CD4-positive, CD25-positive, alpha-beta regulatory T cell (primary cell): ENCODE results near the gene GSX2. TPM values are rescaled to one million over a fixed set of nuclear protein-coding genes. Genes with fewer than 3 reads are reported as not detected.

ENCODE experiments used
- ATAC-seq, 2 donors: fragments of 150-1000 bp; cut with Tn5 transposase; one replicate each; pipeline ENCODE4 v1.10.0; 2021; ENCODE audit warnings: low read depth in 2 of 2, moderate number of reproducible peaks in 2 of 2, moderate library complexity in 1 of 2
- DNase-seq, 3 donors: peaks; one replicate each; pipeline versions ENCODE4 v3.0.0 to v3.0.0-alpha.2; 2012 to 2022; ENCODE audit warnings: mixed read lengths in 1 of 3
- H3K27ac ChIP-seq: one replicate; pipeline ENCODE4 v1.7.0; 2013; ENCODE audit warnings: mild to moderate bottlenecking, low read length; ENCODE audit not compliant: insufficient read depth, poor library complexity, severe bottlenecking
- H3K27me3 ChIP-seq: one replicate; pipeline ENCODE4 v1.7.0; 2013; ENCODE audit warnings: low read length; ENCODE audit not compliant: control insufficient read depth, insufficient read depth
- H3K36me3 ChIP-seq: one replicate; pipeline ENCODE4 v1.7.0; 2013; ENCODE audit warnings: mild to moderate bottlenecking, low read length, moderate library complexity; ENCODE audit not compliant: control insufficient read depth, insufficient read depth
- H3K4me1 ChIP-seq: 2 replicates; pipeline ENCODE4 v1.7.0; 2013; ENCODE audit warnings: mild to moderate bottlenecking, low read length; ENCODE audit not compliant: insufficient read depth, control insufficient read depth, poor library complexity, severe bottlenecking
- H3K4me3 ChIP-seq: one replicate; pipeline ENCODE4 v1.7.0; 2013; ENCODE audit warnings: low read depth, mild to moderate bottlenecking, low read length, moderate library complexity
- H3K9me3 ChIP-seq, 2 experiments: 1 replicate in 1 of 2; 2 replicates in 1 of 2; pipeline ENCODE4 v1.7.0; 2013; ENCODE audit warnings: low read length in 2 of 2, mild to moderate bottlenecking in 1 of 2, moderate library complexity in 1 of 2; ENCODE audit not compliant: control insufficient read depth in 2 of 2
- H3K27ac Mint-ChIP-seq, 3 donors: one replicate each; pipeline ENCODE4 v1.8.0; 2020 to 2022; ENCODE audit warnings: mild to moderate bottlenecking in 3 of 3, mixed read lengths in 3 of 3, moderate library complexity in 2 of 3
- H3K27me3 Mint-ChIP-seq: one replicate; pipeline ENCODE4 v1.8.0; 2022; ENCODE audit warnings: mild to moderate bottlenecking, mixed read lengths
- H3K36me3 Mint-ChIP-seq: one replicate; pipeline ENCODE4 v1.8.0; 2020; ENCODE audit warnings: mixed read lengths
- H3K4me1 Mint-ChIP-seq, 4 donors: one replicate each; pipeline ENCODE4 v1.8.0; 2020 to 2022; ENCODE audit warnings: mixed read lengths in 4 of 4, mild to moderate bottlenecking in 1 of 4
- H3K4me3 Mint-ChIP-seq, 4 donors: one replicate each; pipeline ENCODE4 v1.8.0; 2020 to 2022; ENCODE audit warnings: mild to moderate bottlenecking in 4 of 4, mixed read lengths in 4 of 4, moderate library complexity in 3 of 4
- H3K9me3 Mint-ChIP-seq, 7 donors: one replicate each; pipeline ENCODE4 v1.8.0; 2020 to 2022; ENCODE audit warnings: mixed read lengths in 7 of 7, mild to moderate bottlenecking in 3 of 7, moderate library complexity in 2 of 7
- polyA plus RNA-seq, 4 donors: library from polyadenylated mRNA; unstranded; fragments of 300-500 nt; fragmentation: Illumina TruSeq; gene quantifications; one replicate each; pipeline ENCODE4 v1.2.3, GENCODE V29; 2021
- total RNA-seq: library from RNA; stranded (reverse); gene quantifications from one replicate; pipeline ENCODE4 v1.2.3, GENCODE V29; 2022

The GSX2 gene
- total and polyA plus RNA-seq, 5 donors from 2014 or later: not detected

- no peaks in the 10 kb centered on the region for H3K4me1 Mint-ChIP-seq
- no peaks in the 10 kb centered on the region for H3K36me3 Mint-ChIP-seq
Observed at GRCh38 chr4:54077812-54078211, 22.2 kb upstream of the GSX2 start.

GRCh38 chr4:54082168-54082567, 17.8 kb upstream of the GSX2 start:
- peaks cover 35% of the 10 kb centered on the region for H3K27me3 Mint-ChIP-seq
- ATAC-seq (no peak), DNase-seq (no peak)
- no peak overlapping the region for H3K4me3 ChIP-seq
- H3K36me3 ChIP-seq: no peaks in the 10 kb centered on the region
- H3K9me3 ChIP-seq: no peaks in the 10 kb centered on the region
- H3K4me1 Mint-ChIP-seq: no peaks in the 10 kb centered on the region
- no peaks in the 10 kb centered on the region for H3K9me3 Mint-ChIP-seq
- H3K27ac ChIP-seq: no peak overlapping the region
- no peaks in the 10 kb centered on the region for H3K4me1 ChIP-seq
- H3K27ac Mint-ChIP-seq: no peak overlapping the region
- peaks cover 12% of the 10 kb centered on the region for H3K27me3 ChIP-seq
- H3K4me3 Mint-ChIP-seq: no peak overlapping the region
- no peaks in the 10 kb centered on the region for H3K36me3 Mint-ChIP-seq

More at GRCh38 chr4:54077812-54078211, 22.2 kb upstream of the GSX2 start:
- Histone ChIP-seq H3K36me3 (no peaks in the 10 kb centered on the region), H3K9me3 (no peaks in the 10 kb centered on the region), H3K27ac (no peak overlapping the region), H3K4me3 (no peak overlapping the region), H3K4me1 (no peaks in the 10 kb centered on the region), H3K27me3 (peaks cover 11% of the 10 kb centered on the region)
- no peak for ATAC-seq
- Mint-ChIP-seq H3K9me3 (peaks cover 0 to 1% (median 0%) of the 10 kb centered on the region in 7 donors), H3K4me3 (no peak overlapping the region), H3K27ac (no peak overlapping the region), H3K27me3 (peaks cover 36% of the 10 kb centered on the region)
- no peak for DNase-seq

GRCh38 chr4:54085284-54085683, 14.7 kb upstream of the GSX2 start:
- Histone ChIP-seq H3K27me3 (peaks cover 12% of the 10 kb centered on the region), H3K27ac (no peak overlapping the region), H3K9me3 (no peaks in the 10 kb centered on the region), H3K4me3 (no peak overlapping the region), H3K4me1 (no peaks in the 10 kb centered on the region), H3K36me3 (no peaks in the 10 kb centered on the region)
- Mint-ChIP-seq H3K9me3 (no peaks in the 10 kb centered on the region), H3K4me3 (no peak overlapping the region), H3K4me1 (no peaks in the 10 kb centered on the region), H3K27ac (no peak overlapping the region), H3K36me3 (no peaks in the 10 kb centered on the region), H3K27me3 (peaks cover 40% of the 10 kb centered on the region)
- ATAC-seq: no peak
- DNase-seq: no peak

GRCh38 chr4:54089875-54090274, 10.1 kb upstream of the GSX2 start:
- Histone ChIP-seq H3K36me3 (no peaks in the 10 kb centered on the region), H3K9me3 (no peaks in the 10 kb centered on the region), H3K27ac (no peak overlapping the region), H3K4me3 (no peak overlapping the region), H3K27me3 (peaks cover 26% of the 10 kb centered on the region), H3K4me1 (peaks cover 16% of the 10 kb centered on the region)
- H3K36me3 Mint-ChIP-seq: no peaks in the 10 kb centered on the region
- H3K27ac Mint-ChIP-seq: no peak overlapping the region
- peaks cover 77% of the 10 kb centered on the region for H3K27me3 Mint-ChIP-seq
- no peaks in the 10 kb centered on the region for H3K9me3 Mint-ChIP-seq
- DNase-seq: no peak
- peaks cover 6 to 28% (median 15%) of the 10 kb centered on the region in 4 donors for H3K4me1 Mint-ChIP-seq
- no peak for ATAC-seq
- no peak overlapping the region for H3K4me3 Mint-ChIP-seq

GRCh38 chr4:54090404-54090803, 9.6 kb upstream of the GSX2 start:
- no peak for DNase-seq
- Mint-ChIP-seq H3K9me3 (no peaks in the 10 kb centered on the region), H3K27me3 (peaks cover 82% of the 10 kb centered on the region), H3K4me1 (peaks cover 6 to 28% (median 15%) of the 10 kb centered on the region in 4 donors), H3K4me3 (peak overlapping the region in 1 of 4 donors; percentile 90), H3K27ac (no peak overlapping the region), H3K36me3 (no peaks in the 10 kb centered on the region)
- no peak for ATAC-seq
- Histone ChIP-seq H3K9me3 (no peaks in the 10 kb centered on the region), H3K27ac (no peak overlapping the region), H3K4me3 (no peak overlapping the region), H3K4me1 (peaks cover 16% of the 10 kb centered on the region), H3K36me3 (no peaks in the 10 kb centered on the region), H3K27me3 (peaks cover 31% of the 10 kb centered on the region)

- Mint-ChIP-seq H3K9me3 (no peaks in the 10 kb centered on the region), H3K36me3 (no peaks in the 10 kb centered on the region), H3K27me3 (peaks cover 87% of the 10 kb centered on the region), H3K4me1 (peaks cover 6 to 31% (median 15%) of the 10 kb centered on the region in 4 donors), H3K4me3 (peak overlapping the region; percentile 87 to 93 (median 91)), H3K27ac (peak overlapping the region in 1 of 3 donors; percentile 16)
- no peak overlapping the region for H3K27ac ChIP-seq
- H3K27me3 ChIP-seq: peaks cover 34% of the 10 kb centered on the region
- H3K36me3 ChIP-seq: no peaks in the 10 kb centered on the region
- DNase-seq (peak in 1 of 3 donors; percentile 38), ATAC-seq (peak in 1 of 2 donors; percentile 23)
- H3K4me3 ChIP-seq: peak overlapping the region; percentile 65
- no peaks in the 10 kb centered on the region for H3K9me3 ChIP-seq
- peaks cover 16% of the 10 kb centered on the region for H3K4me1 ChIP-seq
Observed at GRCh38 chr4:54090804-54091623, 8.9 kb upstream of the GSX2 start.

- Mint-ChIP-seq H3K4me1 (peaks cover 7 to 31% (median 16%) of the 10 kb centered on the region in 4 donors), H3K36me3 (no peaks in the 10 kb centered on the region), H3K27me3 (peaks cover 87% of the 10 kb centered on the region), H3K9me3 (no peaks in the 10 kb centered on the region), H3K27ac (peak overlapping the region in 1 of 3 donors; percentile 16), H3K4me3 (peak overlapping the region; percentile 87 to 93 (median 91))
- peak; percentile 63 to 89 (median 81) for DNase-seq
- Histone ChIP-seq H3K36me3 (no peaks in the 10 kb centered on the region), H3K27me3 (peaks cover 40% of the 10 kb centered on the region), H3K4me3 (peak overlapping the region; percentile 65), H3K27ac (no peak overlapping the region), H3K9me3 (no peaks in the 10 kb centered on the region), H3K4me1 (peaks cover 16% of the 10 kb centered on the region)
- peak; percentile 91 to 92 for ATAC-seq
Observed at GRCh38 chr4:54091637-54092404, 8.1 kb upstream of the GSX2 start.
